Left ventricle myocardium superior (tissue), 1 donor: ENCODE data around the gene CMIP. TPM values are rescaled to one million over a fixed set of nuclear protein-coding genes. Genes with fewer than 3 reads are reported as not detected.

ENCODE experiments used
- ATAC-seq: fragments of 200-7000 bp; cut with Tn5 transposase; one replicate; pipeline ENCODE4 v1.9.1; 2020; ENCODE audit warnings: mild to moderate bottlenecking, moderate library complexity
- DNase-seq: peaks from one replicate; pipeline ENCODE4 v3.0.0-alpha.2; 2020
- intact Hi-C: fragments of 100-400 bp; cut with micrococcal nuclease; formaldehyde crosslinking; loops from one replicate; pipeline ENCODE4 v1.11.0; 2022
- total RNA-seq: library from RNA; stranded (reverse); fragmentation: NEBNext Ultra II Directional; extraction: Animal tissue kit (Norgen Biotek cat#: 25700); gene quantifications from one replicate; pipeline ENCODE4 v1.2.1, GENCODE V29; 2021
- donor health status: DM: no; HTN: yes; CAD: no; lungs with severe emphysema.

CMIP gene
- total RNA-seq, 1 donor from 2014 or later: 9.7 TPM

- DNase-seq (no peak), ATAC-seq (no peak)
- intact Hi-C loops: no loop called here
These were observed 55.2 kb downstream of the CMIP start for GRCh38 chr16:81499576-81500380.

- ATAC-seq (peak; percentile 17), DNase-seq (no peak)
- intact Hi-C loops: no loop called here
These were observed 56.4 kb downstream of the CMIP start for GRCh38 chr16:81500833-81501521.

GRCh38 chr16:81502396-81503070 lies 57.9 kb downstream of the CMIP start:
- DNase-seq: no peak
- intact Hi-C loops: no loop called here

GRCh38 chr16:81505011-81505661 lies 60.5 kb downstream of the CMIP start:
- no peak for DNase-seq
- peak; percentile 30 for ATAC-seq
- intact Hi-C loops: no loop called here

More at GRCh38 chr16:81502396-81503070, 57.9 kb downstream of the CMIP start:
- peak; percentile 34 for ATAC-seq

- no peak for DNase-seq
- intact Hi-C loops: no loop called here
- ATAC-seq: no peak
These were observed 64.8 kb downstream of the CMIP start for GRCh38 chr16:81509404-81509803.

GRCh38 chr16:81510016-81510415 lies 65.4 kb downstream of the CMIP start:
- intact Hi-C loops: no loop called here
- no peak for DNase-seq
- no peak for ATAC-seq

- intact Hi-C loops: no loop called here
- ATAC-seq (no peak), DNase-seq (no peak)
These were observed 66.8 kb downstream of the CMIP start for GRCh38 chr16:81511371-81511770.

GRCh38 chr16:81513204-81514040 lies 68.8 kb downstream of the CMIP start:
- ATAC-seq (peak; percentile 82), DNase-seq (peak; percentile 84)
- intact Hi-C loops: no loop called here

- ATAC-seq (peak; percentile 28), DNase-seq (no peak)
- intact Hi-C loops: no loop called here
These were observed 69.5 kb downstream of the CMIP start for GRCh38 chr16:81514041-81514559.

GRCh38 chr16:81514568-81515258 lies 70.1 kb downstream of the CMIP start:
- no peak for DNase-seq
- intact Hi-C loops: no loop called here
- no peak for ATAC-seq

GRCh38 chr16:81515281-81515680 lies 70.7 kb downstream of the CMIP start:
- intact Hi-C loops: no loop called here
- DNase-seq (no peak), ATAC-seq (no peak)

- intact Hi-C loops: no loop called here
- DNase-seq: no peak
- ATAC-seq: no peak
These were observed 71.1 kb downstream of the CMIP start for GRCh38 chr16:81515721-81516120.

GRCh38 chr16:81516478-81517149 lies 72.0 kb downstream of the CMIP start:
- ATAC-seq: no peak
- no peak for DNase-seq
- intact Hi-C loops: no loop called here

- intact Hi-C loops: no loop called here
- DNase-seq: no peak
- no peak for ATAC-seq
These were observed 72.5 kb downstream of the CMIP start for GRCh38 chr16:81517150-81517499.

- ATAC-seq: no peak
- no peak for DNase-seq
These were observed 73.2 kb downstream of the CMIP start for GRCh38 chr16:81517629-81518438.

GRCh38 chr16:81518439-81518757 lies 73.8 kb downstream of the CMIP start:
- ATAC-seq: no peak
- DNase-seq: no peak
- intact Hi-C loops: no loop called here

More at GRCh38 chr16:81517629-81518438, 73.2 kb downstream of the CMIP start:
- intact Hi-C loops: no loop called here
